Transverse colon (tissue), 4 donors: ENCODE measurements around the gene CDKN2B-AS1. TPM values are rescaled to one million over a fixed set of nuclear protein-coding genes. Genes with fewer than 3 reads are reported as not detected.

Experiments used
- DNase-seq: peaks from one replicate; pipeline ENCODE4 v3.0.0-alpha.2; 2019
- H3K27ac ChIP-seq, 4 donors: fragments of 200-600 bp; sonication (generic); 2 replicates each; pipeline ENCODE4 v1.5.1; 2016 to 2018; ENCODE audit warnings: inconsistent platforms in 4 of 4
- H3K27me3 ChIP-seq: fragments of 200-600 bp; sonication (generic); 2 replicates; pipeline ENCODE4 v1.5.1; 2017; ENCODE audit warnings: inconsistent platforms
- H3K36me3 ChIP-seq, 4 donors: fragments of 200-600 bp; sonication (generic); 2 replicates each; pipeline ENCODE4 v1.5.1; 2017 to 2019; ENCODE audit warnings: inconsistent platforms in 4 of 4
- H3K4me1 ChIP-seq, 4 donors: fragments of 200-600 bp; sonication (generic); 2 replicates each; pipeline ENCODE4 v1.5.1; 2017 to 2020; ENCODE audit warnings: inconsistent platforms in 4 of 4
- H3K4me3 ChIP-seq, 4 donors: fragments of 200-600 bp; sonication (generic); 1 replicate in 1 of 4; 2 replicates in 3 of 4; pipeline versions ENCODE4 v1.5.1 to v1.6.1; 2017 to 2019; ENCODE audit warnings: inconsistent platforms in 4 of 4
- H3K9me3 ChIP-seq, 2 donors: fragments of 200-600 bp; sonication (generic); 2 replicates each; pipeline ENCODE4 v1.5.1; 2017 to 2019; ENCODE audit warnings: inconsistent platforms in 2 of 2
- EP300 ChIP-seq: sonication (generic); formaldehyde crosslinking; IDR thresholded peaks from one replicate; pipeline ENCODE4 v1.6.1; 2017; ENCODE audit warnings: antibody characterized with exemption, low read depth
- POLR2A ChIP-seq: fragments of 450-650 bp; IDR thresholded peaks from one replicate; pipeline ENCODE4 v1.6.1; 2016; ENCODE audit warnings: antibody characterized with exemption, mild to moderate bottlenecking, moderate library complexity
- POLR2AphosphoS5 ChIP-seq, 3 donors: sonication (generic); formaldehyde crosslinking; IDR thresholded peaks; one replicate each; pipeline ENCODE4 v1.6.1; 2016; ENCODE audit warnings: antibody characterized with exemption in 3 of 3
- WGBS, 2 donors: methylation state at CpG; one replicate each; pipeline ENCODE4 v1.1.5; 2018; ENCODE audit warnings: low coverage in 1 of 2; 5-methylcytosine and 5-hydroxymethylcytosine counted together
- in situ Hi-C, 4 donors: fragments of 200-750 bp; cut with MboI; loops; one replicate each; pipeline versions ENCODE4 v1.15.0 to v1.15.1; 2017; ENCODE audit warnings: low sequenced_read_pairs in 3 of 4, low pct_ligation_motif_present in 1 of 4, low pct_unique_long_range_greater_than_20kb in 1 of 4
- intact Hi-C: fragments of 100-400 bp; cut with DNase I; formaldehyde crosslinking; loops from one replicate; pipeline ENCODE4 v1.15.1; 2023; ENCODE audit warnings: low total_unique reads
- total RNA-seq, 4 donors: library from RNA; depleted of rRNA; stranded (reverse); fragments of >200 nt; gene quantifications; one replicate each; pipeline ENCODE4 v1.1.0, GENCODE V29; 2016
- TF ChIP-seq, protein P1 (sequence below), 5 experiments: fragments of 200-600 bp in 3 of 5; fragments of 450-650 bp in 2 of 5; sonication (generic) in 3 of 5; IDR thresholded peaks; 1 replicate in 2 of 5; 2 replicates in 3 of 5; pipeline ENCODE4 v1.5.1; 2016 to 2017; ENCODE audit warnings: antibody characterized with exemption in 5 of 5, inconsistent platforms in 3 of 5, mild to moderate bottlenecking in 2 of 5, moderate library complexity in 1 of 5

The CDKN2B-AS1 gene
- total RNA-seq, 4 donors from 2014 or later = 1.00 to 152 (median 46.0) TPM

DNA sequence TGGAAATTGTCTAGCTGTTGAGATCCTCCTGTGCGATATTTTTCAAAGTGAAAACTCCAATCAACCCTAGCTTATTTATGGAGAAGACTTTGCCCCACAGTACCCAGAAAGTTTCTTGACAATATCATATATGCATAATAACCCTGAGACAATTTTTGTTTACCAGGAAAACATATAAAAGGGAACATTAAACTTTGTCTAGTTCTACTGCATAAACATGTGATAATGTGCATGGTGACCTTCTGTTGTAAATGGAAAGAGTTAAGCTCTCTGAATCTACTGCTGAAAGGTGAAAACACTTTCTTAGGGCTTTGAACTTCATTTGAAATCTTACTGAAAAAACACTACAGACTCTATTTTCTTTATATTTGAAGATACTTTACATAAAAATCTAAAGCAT, 46.8 kb downstream of the CDKN2B-AS1 start:
- DNase-seq = no peak
- Histone ChIP-seq H3K27ac (peak overlapping the region; percentile 60 to 78 (median 76)), H3K9me3 (no peaks in the 10 kb centered on the region), H3K4me1 (peaks cover 0 to 58% (median 30%) of the 10 kb centered on the region in 4 donors), H3K36me3 (no peaks in the 10 kb centered on the region), H3K4me3 (no peak overlapping the region), H3K27me3 (no peaks in the 10 kb centered on the region)
- TF ChIP-seq POLR2AphosphoS5 (IDR thresholded peaks at IDR 0.05) = peak in 1 of 3 donors; percentile 48
- TF ChIP-seq POLR2A = no peak
- intact Hi-C loops = no loop called here
- in situ Hi-C loops = loop anchor here in 1 of 4 donors (25.0 kb wide), 1 partner anchor 421 kb away; no protein-coding TSS in a partner anchor
- 46 to 62% methylated on average over 1 of the region's 1 CpG for WGBS, 2 donors

DNA sequence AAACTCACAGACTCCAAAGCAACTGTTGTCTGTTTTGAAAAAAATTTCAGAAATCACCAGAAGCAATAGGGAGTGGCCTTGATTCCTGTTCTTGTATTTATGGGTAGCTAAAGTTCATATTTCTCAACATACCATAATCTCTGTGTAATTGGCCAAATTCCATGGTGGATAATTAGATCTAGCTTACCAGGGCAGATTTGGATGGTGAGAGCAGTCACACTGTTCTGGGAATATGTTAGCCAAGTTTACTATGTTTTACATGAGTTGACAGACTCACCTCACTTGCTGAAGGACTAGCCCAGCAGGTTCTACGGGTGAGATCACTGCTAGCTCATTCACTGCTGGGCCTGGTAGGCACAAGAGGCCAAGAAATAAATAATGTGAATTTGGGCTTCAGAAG, 47.2 kb downstream of the CDKN2B-AS1 start:
- peak overlapping the region; percentile 60 to 78 (median 76) for H3K27ac ChIP-seq
- no peak for TF ChIP-seq POLR2A
- TF ChIP-seq POLR2AphosphoS5 (IDR thresholded peaks at IDR 0.05) = peak in 2 of 3 donors; percentile 48 to 81
- no peak for TF ChIP-seq EP300
- TF ChIP-seq, protein P1, sequence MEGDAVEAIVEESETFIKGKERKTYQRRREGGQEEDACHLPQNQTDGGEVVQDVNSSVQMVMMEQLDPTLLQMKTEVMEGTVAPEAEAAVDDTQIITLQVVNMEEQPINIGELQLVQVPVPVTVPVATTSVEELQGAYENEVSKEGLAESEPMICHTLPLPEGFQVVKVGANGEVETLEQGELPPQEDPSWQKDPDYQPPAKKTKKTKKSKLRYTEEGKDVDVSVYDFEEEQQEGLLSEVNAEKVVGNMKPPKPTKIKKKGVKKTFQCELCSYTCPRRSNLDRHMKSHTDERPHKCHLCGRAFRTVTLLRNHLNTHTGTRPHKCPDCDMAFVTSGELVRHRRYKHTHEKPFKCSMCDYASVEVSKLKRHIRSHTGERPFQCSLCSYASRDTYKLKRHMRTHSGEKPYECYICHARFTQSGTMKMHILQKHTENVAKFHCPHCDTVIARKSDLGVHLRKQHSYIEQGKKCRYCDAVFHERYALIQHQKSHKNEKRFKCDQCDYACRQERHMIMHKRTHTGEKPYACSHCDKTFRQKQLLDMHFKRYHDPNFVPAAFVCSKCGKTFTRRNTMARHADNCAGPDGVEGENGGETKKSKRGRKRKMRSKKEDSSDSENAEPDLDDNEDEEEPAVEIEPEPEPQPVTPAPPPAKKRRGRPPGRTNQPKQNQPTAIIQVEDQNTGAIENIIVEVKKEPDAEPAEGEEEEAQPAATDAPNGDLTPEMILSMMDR (IDR thresholded peaks at IDR 0.05) = no peak
- H3K36me3 ChIP-seq = no peaks in the 10 kb centered on the region
- H3K27me3 ChIP-seq = no peaks in the 10 kb centered on the region
- no peaks in the 10 kb centered on the region for H3K9me3 ChIP-seq
- WGBS, 2 donors = 30 to 33% methylated on average over 1 of the region's 1 CpG
- peak; percentile 84 for DNase-seq
- peaks cover 0 to 58% (median 30%) of the 10 kb centered on the region in 4 donors for H3K4me1 ChIP-seq
- in situ Hi-C loops (loop anchor here in 1 of 4 donors (25.0 kb wide), 1 partner anchor 421 kb away; no protein-coding TSS in a partner anchor), intact Hi-C loops (no loop called here)
- no peak overlapping the region for H3K4me3 ChIP-seq

DNA sequence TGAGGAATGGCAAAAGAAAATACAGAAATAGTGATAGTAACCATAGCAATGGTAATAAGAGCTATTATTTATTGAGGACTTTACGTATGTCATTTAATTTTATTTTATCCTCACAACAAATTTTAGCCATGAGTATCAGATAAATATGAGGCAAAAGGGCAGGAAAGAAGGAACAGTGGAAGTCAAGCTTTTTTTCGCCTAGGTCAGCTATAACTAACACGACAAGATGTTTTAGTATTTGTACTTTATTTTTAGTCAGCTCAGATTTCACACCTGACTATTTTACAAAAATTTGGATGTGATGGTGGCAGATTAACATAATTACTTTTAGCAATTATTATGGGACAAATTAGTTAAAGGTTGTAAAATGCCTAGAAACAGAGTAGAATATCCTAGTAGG, 49.3 kb downstream of the CDKN2B-AS1 start:
- intact Hi-C loops (no loop called here), in situ Hi-C loops (loop anchor here in 1 of 4 donors (25.0 kb wide), 1 partner anchor 418 kb away; no protein-coding TSS in a partner anchor)
- H3K36me3 ChIP-seq = no peaks in the 10 kb centered on the region
- no peaks in the 10 kb centered on the region for H3K9me3 ChIP-seq
- H3K4me1 ChIP-seq = peaks cover 0 to 37% (median 19%) of the 10 kb centered on the region in 4 donors
- DNase-seq = no peak
- TF ChIP-seq POLR2A = no peak
- TF ChIP-seq POLR2AphosphoS5 (IDR thresholded peaks at IDR 0.05) = no peak
- TF ChIP-seq, protein P1 (IDR thresholded peaks at IDR 0.05) = no peak
- TF ChIP-seq EP300 = no peak
- H3K4me3 ChIP-seq = no peak overlapping the region
- WGBS, 2 donors = 63 to 73% methylated on average over 3 of the region's 3 CpGs
- no peak overlapping the region for H3K27ac ChIP-seq
- H3K27me3 ChIP-seq = no peaks in the 10 kb centered on the region

DNA sequence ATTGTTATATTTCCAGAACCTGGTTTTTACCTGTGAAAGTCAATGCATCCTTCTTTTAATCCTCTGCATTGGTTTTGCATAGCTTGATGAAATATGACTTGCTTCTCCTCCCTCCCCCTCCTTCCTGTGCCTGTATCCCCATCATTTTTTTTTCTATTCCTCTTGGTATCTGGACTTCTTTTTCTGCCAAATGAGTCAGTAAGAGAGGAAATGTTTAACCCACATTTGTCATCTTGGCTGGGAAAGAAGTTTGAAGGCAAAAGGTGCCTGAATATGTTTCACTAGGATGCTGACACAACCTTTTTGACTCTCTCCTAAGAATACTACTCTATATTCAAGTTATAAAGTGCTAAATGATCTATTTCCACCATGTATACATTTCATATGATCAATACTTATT, 50.0 kb downstream of the CDKN2B-AS1 start:
- intact Hi-C loops (no loop called here), in situ Hi-C loops (loop anchor here in 1 of 4 donors (25.0 kb wide), 1 partner anchor 418 kb away; no protein-coding TSS in a partner anchor)
- TF ChIP-seq, protein P1 (IDR thresholded peaks at IDR 0.05) = no peak
- no peak for TF ChIP-seq POLR2AphosphoS5 (IDR thresholded peaks at IDR 0.05)
- TF ChIP-seq EP300 = no peak
- TF ChIP-seq POLR2A = no peak
- H3K27ac ChIP-seq = no peak overlapping the region
- no peak for DNase-seq
- no peaks in the 10 kb centered on the region for H3K9me3 ChIP-seq
- no peaks in the 10 kb centered on the region for H3K36me3 ChIP-seq
- H3K4me1 ChIP-seq = peaks cover 0 to 30% (median 13%) of the 10 kb centered on the region in 4 donors
- no peak overlapping the region for H3K4me3 ChIP-seq
- no peaks in the 10 kb centered on the region for H3K27me3 ChIP-seq

DNA sequence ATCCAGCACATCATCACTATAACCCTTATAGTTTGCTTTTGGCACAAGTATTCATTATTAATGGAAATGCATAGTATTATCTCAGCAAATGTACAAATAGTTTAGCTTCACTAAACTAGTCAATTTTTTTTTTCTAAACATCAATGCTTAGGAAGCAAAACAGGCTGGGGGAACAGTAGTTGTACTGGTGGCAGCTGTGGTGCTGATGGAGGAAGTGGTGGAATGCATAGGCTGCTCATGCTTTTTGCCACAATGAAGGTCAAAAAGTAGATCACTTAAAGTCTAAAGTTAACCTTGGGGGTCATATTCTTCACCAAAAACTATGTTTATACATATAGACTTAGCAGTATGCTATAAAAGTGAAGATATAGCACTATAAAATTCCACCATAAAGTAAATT, 50.8 kb downstream of the CDKN2B-AS1 start:
- no peak overlapping the region for H3K4me3 ChIP-seq
- no peak for DNase-seq
- peaks cover 0 to 23% (median 7%) of the 10 kb centered on the region in 4 donors for H3K4me1 ChIP-seq
- H3K27ac ChIP-seq = no peak overlapping the region
- no peaks in the 10 kb centered on the region for H3K27me3 ChIP-seq
- TF ChIP-seq EP300 (no peak), POLR2A (no peak), POLR2AphosphoS5 (IDR thresholded peaks at IDR 0.05) (no peak)
- TF ChIP-seq, protein P1 (IDR thresholded peaks at IDR 0.05) = no peak
- no peaks in the 10 kb centered on the region for H3K36me3 ChIP-seq
- intact Hi-C loops = no loop called here
- H3K9me3 ChIP-seq = no peaks in the 10 kb centered on the region
- in situ Hi-C loops = loop anchor here in 1 of 4 donors (25.0 kb wide), 1 partner anchor 417 kb away; no protein-coding TSS in a partner anchor
